HepG2 (cell line): ENCODE results near the gene TCERG1L. TPM values are rescaled to one million over a fixed set of nuclear protein-coding genes. Genes with fewer than 3 reads are reported as not detected.

Experiments
- ATAC-seq: fragments of 200-7000 bp; cut with Tn5 transposase; 3 replicates; pipeline ENCODE4 v1.9.1; 2020; ENCODE audit warnings: mild to moderate bottlenecking, moderate library complexity
- BruUV-seq: library from RNA; stranded (reverse); fragments of 400-500 nt; replicated peaks from 2 replicates; lab custom pipeline; 2021; lab: Mats Ljungman, UMichigan
- CTCF ChIA-PET: fragments of 300-600 bp; formaldehyde crosslinking; extraction: SDS; loops from one replicate; lab custom pipeline; 2021; ENCODE audit warnings: low total read pairs, inconsistent platforms, low intra/inter-chr PET ratio; lab: Yijun Ruan, JAX
- POLR2A ChIA-PET: fragments of 350-600 bp; sonication (Branson Sonifier 250); formaldehyde crosslinking; loops from one replicate; lab custom pipeline; 2020; ENCODE audit warnings: antibody characterized with exemption, inconsistent platforms; lab: Yijun Ruan, JAX
- DNase-seq: peaks from one replicate; pipeline ENCODE4 v3.0.0-alpha.2; 2015; ENCODE audit warnings: low spot score
- FAIRE-seq: peaks from 3 replicates; lab custom pipeline; 2011; peaks lifted over from hg19 to GRCh38; lab: Jason Lieb, UNC
- H2AFZ ChIP-seq: one replicate; pipeline ENCODE4 v1.6.1; 2011; ENCODE audit warnings: low read length, inconsistent platforms
- H3K27ac ChIP-seq: fragments of 300-600 bp; 3 replicates; pipeline ENCODE4 v1.8.0; 2011; ENCODE audit warnings: mixed run types, mild to moderate bottlenecking, mixed read lengths, low read length, inconsistent platforms; ENCODE audit not compliant: insufficient read depth; ENCODE audit errors: extremely low read length
- H3K27me3 ChIP-seq, 2 experiments: fragments of 200-600 bp in 1 of 2; 2 replicates in 1 of 2; 3 replicates in 1 of 2; pipeline versions ENCODE4 v1.6.0 to v1.8.0; 2011; ENCODE audit warnings: low read length in 2 of 2, mild to moderate bottlenecking in 2 of 2, moderate library complexity in 2 of 2, inconsistent platforms in 1 of 2; ENCODE audit not compliant: insufficient read depth in 2 of 2, control insufficient read depth in 1 of 2
- H3K36me3 ChIP-seq, 2 experiments: fragments of 200-600 bp in 1 of 2; replicated peaks in 1 of 2; 2 replicates in 1 of 2; 3 replicates in 1 of 2; pipeline versions ENCODE4 v1.5.1 to v1.8.0; 2011; ENCODE audit warnings: low read length in 2 of 2, inconsistent platforms in 1 of 2; ENCODE audit not compliant: insufficient read depth in 2 of 2, control insufficient read depth in 1 of 2
- H3K4me1 ChIP-seq: 2 replicates; pipeline ENCODE4 v1.5.1; 2012; ENCODE audit warnings: low read length, inconsistent platforms; ENCODE audit not compliant: insufficient read depth
- H3K4me2 ChIP-seq: 2 replicates; pipeline ENCODE4 v1.6.0; 2011; ENCODE audit warnings: low read depth, low read length, inconsistent platforms
- H3K4me3 ChIP-seq, 3 experiments: fragments of 200-600 bp in 1 of 3; sonication (generic), shearing (Covaris generic) in 1 of 3; replicated peaks in 1 of 3; 2 replicates each; pipeline ENCODE4 v1.5.1; 2011 to 2016; ENCODE audit warnings: low read length in 3 of 3, inconsistent platforms in 2 of 3, low read depth in 2 of 3, mild to moderate bottlenecking in 2 of 3, control low read depth in 1 of 3, mixed read lengths in 1 of 3; ENCODE audit not compliant: insufficient read depth in 1 of 3
- H3K79me2 ChIP-seq: one replicate; pipeline ENCODE4 v1.6.1; 2011; ENCODE audit warnings: low read length, inconsistent platforms; ENCODE audit not compliant: insufficient read depth
- H3K9ac ChIP-seq: 2 replicates; pipeline ENCODE4 v1.6.0; 2011; ENCODE audit warnings: mild to moderate bottlenecking, low read depth, low read length, inconsistent platforms; ENCODE audit not compliant: insufficient read depth
- H3K9me3 ChIP-seq: 2 replicates; pipeline ENCODE4 v1.5.1; 2012; ENCODE audit warnings: mild to moderate bottlenecking, low read length
- H4K20me1 ChIP-seq: 2 replicates; pipeline ENCODE4 v1.6.0; 2011; ENCODE audit warnings: inconsistent platforms, mild to moderate bottlenecking, low read length, moderate library complexity; ENCODE audit not compliant: insufficient read depth
- ARHGAP35 ChIP-seq: sonication (generic); formaldehyde crosslinking; IDR thresholded peaks from 2 replicates; pipeline ENCODE4 v1.9.0; 2022; ENCODE audit warnings: mild to moderate bottlenecking, inconsistent platforms, moderate library complexity, missing genetic modification reagents, borderline replicate concordance
- FOXP1 ChIP-seq, 2 experiments: fragments of 450-650 bp in 1 of 2; IDR thresholded peaks; 2 replicates each; pipeline ENCODE4 v1.6.1; 2017 to 2018; ENCODE audit warnings: antibody characterized with exemption in 1 of 2
- HMG20B ChIP-seq: conservative IDR thresholded peaks from 2 replicates; pipeline ENCODE4 v1.6.1; 2016; ENCODE audit warnings: missing genetic modification reagents, missing compliant biosample characterization
- MLLT10 ChIP-seq: sonication (generic); formaldehyde crosslinking; IDR thresholded peaks from 2 replicates; pipeline ENCODE4 v1.4.0; 2020; ENCODE audit warnings: missing genetic modification reagents
- MXD1 ChIP-seq: sonication (generic); formaldehyde crosslinking; IDR thresholded peaks from 2 replicates; pipeline ENCODE4 v1.4.0; 2020; ENCODE audit warnings: mild to moderate bottlenecking, missing genetic modification reagents
- NCOA5 ChIP-seq: sonication (generic); formaldehyde crosslinking; IDR thresholded peaks from 2 replicates; pipeline ENCODE4 v1.4.0; 2020; ENCODE audit warnings: missing genetic modification reagents
- NPAS2 ChIP-seq: sonication (generic); formaldehyde crosslinking; IDR thresholded peaks from 2 replicates; pipeline ENCODE4 v1.8.0; 2022; ENCODE audit warnings: mild to moderate bottlenecking, missing genetic modification reagents, borderline replicate concordance
- SOX5 ChIP-seq: IDR thresholded peaks from 2 replicates; pipeline ENCODE4 v1.6.1; 2016; ENCODE audit warnings: borderline replicate concordance
- ZBTB1 ChIP-seq: sonication (generic); formaldehyde crosslinking; IDR thresholded peaks from 2 replicates; pipeline ENCODE4 v1.4.0; 2020; ENCODE audit warnings: missing genetic modification reagents, borderline replicate concordance
- WGBS: methylation state at CpG from one replicate; pipeline ENCODE4 v1.1.6; 2017; ENCODE audit warnings: low lambda C conversion rate; 5-methylcytosine and 5-hydroxymethylcytosine counted together
- in situ Hi-C: cut with HindIII; loops from 2 replicates; pipeline ENCODE4 v1.10.0; 2017; ENCODE audit warnings: low pct_unique_long_range_greater_than_20kb; ENCODE audit not compliant: extremely low pct_ligation_motif_present
- intact Hi-C: fragments of 100-400 bp; cut with micrococcal nuclease; formaldehyde crosslinking; loops from one replicate; pipeline ENCODE4 v1.10.0; 2022; ENCODE audit not compliant: unreplicated experiment
- polyA plus RNA-seq, 8 experiments: library from polyadenylated mRNA; depleted of rRNA in 3 of 8; stranded (reverse) in 7 of 8; unstranded in 1 of 8; fragments of >200 nt; fragmentation: Illumina TruSeq in 4 of 8; extraction: Trizol in 4 of 8; gene quantifications; 2 replicates each; pipeline versions ENCODE4 v1.2.1 to v1.2.3, GENCODE V29; 2011 to 2016; ENCODE audit warnings: low read depth in 4 of 8, missing spikeins in 1 of 8, mixed read lengths in 1 of 8; ENCODE audit not compliant: insufficient read depth in 1 of 8
- total RNA-seq, 5 experiments: library from RNA; depleted of rRNA; stranded (reverse); fragments of >200 nt; fragmentation: Illumina TruSeq; extraction: Trizol; gene quantifications; 2 replicates each; pipeline ENCODE4 v1.2.3, GENCODE V29; 2016; ENCODE audit warnings: low read depth in 1 of 5
- TF ChIP-seq, protein P1 (sequence below): sonication (generic); formaldehyde crosslinking; conservative IDR thresholded peaks from 2 replicates; pipeline ENCODE4 v1.4.0; 2020; ENCODE audit warnings: missing genetic modification reagents

TCERG1L gene
- total and polyA plus RNA-seq, 2 of the 13 experiments (the other 11 are each of a cell fraction or from before 2014, with no cell fraction given) = not detected

DNA sequence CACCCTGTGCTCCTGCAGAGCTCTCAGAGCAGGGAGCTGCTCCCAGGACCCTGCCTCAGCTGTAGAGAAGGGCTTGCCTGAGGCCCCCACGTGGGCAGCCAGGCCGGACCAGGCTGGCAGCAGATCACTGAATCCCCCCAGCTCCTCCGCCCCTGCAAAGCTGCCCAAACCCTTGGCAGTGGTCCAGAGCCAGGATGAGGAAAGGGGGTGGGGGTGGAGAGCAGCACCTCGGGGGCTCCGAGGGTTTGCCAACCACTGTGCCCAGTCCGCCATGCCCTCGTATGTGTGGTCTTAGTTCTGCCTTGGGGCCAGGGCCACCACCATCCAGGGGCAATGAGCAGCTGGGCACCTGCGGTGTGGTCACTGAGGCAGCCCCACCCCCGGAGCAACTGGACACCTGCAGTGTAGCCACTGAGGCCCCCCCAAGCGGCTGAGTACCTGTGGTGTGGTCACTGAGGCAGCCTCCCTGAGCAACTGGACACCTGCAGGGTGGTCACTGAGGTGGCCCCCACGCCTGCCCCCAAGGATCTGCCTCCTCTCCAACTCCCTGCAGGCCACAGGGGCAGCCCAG lies 90.8 kb downstream of the TCERG1L start:
- no peaks in the 10 kb centered on the region for H3K36me3 ChIP-seq
- DNase-seq (no peak), FAIRE-seq (no peak), ATAC-seq (no peak)
- H3K27ac ChIP-seq = no peak overlapping the region
- H3K79me2 ChIP-seq = no peaks in the 10 kb centered on the region
- no TSS peak for BruUV-seq
- intact Hi-C loops (no loop called here), in situ Hi-C loops (no loop called here)
- no peak overlapping the region for H3K4me2 ChIP-seq
- H3K9ac ChIP-seq = no peak overlapping the region
- H4K20me1 ChIP-seq = no peaks in the 10 kb centered on the region
- 7% methylated on average over 5 of the region's 11 CpGs for WGBS
- no peak for TF ChIP-seq NCOA5 (CRISPR knock-in tag)
- TF ChIP-seq SOX5 (CRISPR knock-in tag) = no peak
- no peak for TF ChIP-seq MXD1 (CRISPR knock-in tag)
- TF ChIP-seq HMG20B (CRISPR knock-in tag) = no peak
- no peak for TF ChIP-seq ARHGAP35 (CRISPR knock-in tag)
- no peak for TF ChIP-seq FOXP1 (IDR thresholded peaks at IDR 0.05)
- no peak for TF ChIP-seq FOXP1 (CRISPR knock-in tag; IDR thresholded peaks at IDR 0.05)
- TF ChIP-seq, protein P1, sequence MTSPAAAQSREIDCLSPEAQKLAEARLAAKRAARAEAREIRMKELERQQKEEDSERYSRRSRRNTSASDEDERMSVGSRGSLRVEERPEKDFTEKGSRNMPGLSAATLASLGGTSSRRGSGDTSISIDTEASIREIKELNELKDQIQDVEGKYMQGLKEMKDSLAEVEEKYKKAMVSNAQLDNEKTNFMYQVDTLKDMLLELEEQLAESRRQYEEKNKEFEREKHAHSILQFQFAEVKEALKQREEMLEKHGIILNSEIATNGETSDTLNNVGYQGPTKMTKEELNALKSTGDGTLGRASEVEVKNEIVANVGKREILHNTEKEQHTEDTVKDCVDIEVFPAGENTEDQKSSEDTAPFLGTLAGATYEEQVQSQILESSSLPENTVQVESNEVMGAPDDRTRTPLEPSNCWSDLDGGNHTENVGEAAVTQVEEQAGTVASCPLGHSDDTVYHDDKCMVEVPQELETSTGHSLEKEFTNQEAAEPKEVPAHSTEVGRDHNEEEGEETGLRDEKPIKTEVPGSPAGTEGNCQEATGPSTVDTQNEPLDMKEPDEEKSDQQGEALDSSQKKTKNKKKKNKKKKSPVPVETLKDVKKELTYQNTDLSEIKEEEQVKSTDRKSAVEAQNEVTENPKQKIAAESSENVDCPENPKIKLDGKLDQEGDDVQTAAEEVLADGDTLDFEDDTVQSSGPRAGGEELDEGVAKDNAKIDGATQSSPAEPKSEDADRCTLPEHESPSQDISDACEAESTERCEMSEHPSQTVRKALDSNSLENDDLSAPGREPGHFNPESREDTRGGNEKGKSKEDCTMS (CRISPR knock-in tag) = no peak
- TF ChIP-seq ZBTB1 (CRISPR knock-in tag) = no peak
- no peak for TF ChIP-seq MLLT10
- no peak for TF ChIP-seq NPAS2
- no peak overlapping the region for H2AFZ ChIP-seq
- peaks cover 9 to 63% of the 10 kb centered on the region in 2 experiments; a peak in 4 of 5 replicates for H3K27me3 ChIP-seq
- H3K9me3 ChIP-seq = no peaks in the 10 kb centered on the region
- ChIA-PET CTCF (no interaction called here), POLR2A (no interaction called here)
- H3K4me3 ChIP-seq = no peak overlapping the region
- H3K4me1 ChIP-seq = no peaks in the 10 kb centered on the region
